LNCAP (cell line): ENCODE measurements around the gene MARK2.

Source experiments
- TF ChIP-seq, protein P1 (sequence below): fragments of 450-650 bp; IDR thresholded peaks from 2 replicates; pipeline ENCODE4 v1.5.1; 2017; ENCODE audit warnings: mild to moderate bottlenecking

The MARK2 gene

DNA sequence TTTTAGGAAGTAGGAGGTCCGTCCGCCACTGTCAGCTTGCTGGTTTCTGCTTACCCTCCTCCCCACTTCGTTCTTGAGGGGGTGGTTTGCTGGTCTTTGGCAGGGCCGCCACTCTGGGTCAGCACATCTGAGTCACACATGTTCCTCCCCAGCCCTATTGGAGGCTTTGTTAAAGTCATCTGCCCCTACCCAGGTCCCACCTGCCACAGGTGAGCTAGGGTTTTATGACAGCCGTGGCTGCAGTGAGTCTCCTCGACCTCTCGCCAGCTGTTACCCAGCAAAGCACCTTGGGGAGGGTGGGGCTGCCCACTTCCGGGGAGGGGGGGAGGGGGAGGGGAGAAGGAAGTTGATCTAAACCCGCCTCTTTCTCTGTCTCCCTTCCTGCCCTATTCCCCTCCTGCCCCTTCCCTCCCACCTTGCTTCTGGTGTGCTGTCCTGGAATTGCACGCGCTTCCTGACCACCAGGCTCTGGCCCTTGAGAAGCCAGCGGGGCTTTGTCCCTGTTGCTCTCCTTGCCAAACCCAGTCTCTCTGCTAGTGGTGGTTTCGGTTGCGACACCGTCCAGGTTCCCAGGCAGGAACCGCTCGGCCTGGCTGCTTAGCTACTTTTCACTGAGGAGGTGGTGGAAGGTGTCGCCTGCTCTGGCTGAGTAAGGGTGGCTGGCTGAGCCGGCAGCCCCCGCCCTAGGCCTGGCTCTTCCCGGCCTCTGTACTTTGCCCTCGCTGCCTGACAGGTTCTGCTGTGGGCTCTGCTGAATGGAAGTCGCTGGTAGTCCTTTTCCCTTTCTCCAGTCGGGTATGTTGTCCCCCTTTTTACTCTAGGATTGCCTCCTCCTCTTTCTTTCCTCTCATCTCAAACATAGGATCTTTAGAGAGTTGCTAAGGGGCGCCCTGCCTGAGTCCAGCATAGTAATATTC lies 49.5 kb downstream of the MARK2 start:
- TF ChIP-seq, protein P1, sequence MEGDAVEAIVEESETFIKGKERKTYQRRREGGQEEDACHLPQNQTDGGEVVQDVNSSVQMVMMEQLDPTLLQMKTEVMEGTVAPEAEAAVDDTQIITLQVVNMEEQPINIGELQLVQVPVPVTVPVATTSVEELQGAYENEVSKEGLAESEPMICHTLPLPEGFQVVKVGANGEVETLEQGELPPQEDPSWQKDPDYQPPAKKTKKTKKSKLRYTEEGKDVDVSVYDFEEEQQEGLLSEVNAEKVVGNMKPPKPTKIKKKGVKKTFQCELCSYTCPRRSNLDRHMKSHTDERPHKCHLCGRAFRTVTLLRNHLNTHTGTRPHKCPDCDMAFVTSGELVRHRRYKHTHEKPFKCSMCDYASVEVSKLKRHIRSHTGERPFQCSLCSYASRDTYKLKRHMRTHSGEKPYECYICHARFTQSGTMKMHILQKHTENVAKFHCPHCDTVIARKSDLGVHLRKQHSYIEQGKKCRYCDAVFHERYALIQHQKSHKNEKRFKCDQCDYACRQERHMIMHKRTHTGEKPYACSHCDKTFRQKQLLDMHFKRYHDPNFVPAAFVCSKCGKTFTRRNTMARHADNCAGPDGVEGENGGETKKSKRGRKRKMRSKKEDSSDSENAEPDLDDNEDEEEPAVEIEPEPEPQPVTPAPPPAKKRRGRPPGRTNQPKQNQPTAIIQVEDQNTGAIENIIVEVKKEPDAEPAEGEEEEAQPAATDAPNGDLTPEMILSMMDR, result no peak

DNA sequence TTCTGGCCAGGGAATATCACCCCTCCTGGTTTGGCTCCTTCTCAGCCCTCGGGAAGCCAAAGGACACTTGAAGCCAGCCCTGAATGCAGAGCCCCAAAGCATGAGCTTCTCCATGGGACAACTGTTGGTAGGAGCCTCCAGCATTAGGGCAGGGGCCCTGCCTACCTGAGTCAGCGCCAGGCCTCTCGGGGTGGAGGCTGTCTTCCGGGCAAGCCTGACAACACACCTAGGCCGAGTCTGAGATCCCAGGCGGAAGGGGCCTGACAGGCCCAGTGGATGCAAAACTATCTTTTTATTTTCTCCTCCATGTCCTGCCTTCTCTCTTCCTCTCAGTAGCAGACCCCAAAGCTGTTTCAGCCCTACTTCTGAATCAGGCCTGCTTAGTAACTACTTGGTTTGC lies 50.4 kb downstream of the MARK2 start:
- TF ChIP-seq, protein P1, result no peak

DNA sequence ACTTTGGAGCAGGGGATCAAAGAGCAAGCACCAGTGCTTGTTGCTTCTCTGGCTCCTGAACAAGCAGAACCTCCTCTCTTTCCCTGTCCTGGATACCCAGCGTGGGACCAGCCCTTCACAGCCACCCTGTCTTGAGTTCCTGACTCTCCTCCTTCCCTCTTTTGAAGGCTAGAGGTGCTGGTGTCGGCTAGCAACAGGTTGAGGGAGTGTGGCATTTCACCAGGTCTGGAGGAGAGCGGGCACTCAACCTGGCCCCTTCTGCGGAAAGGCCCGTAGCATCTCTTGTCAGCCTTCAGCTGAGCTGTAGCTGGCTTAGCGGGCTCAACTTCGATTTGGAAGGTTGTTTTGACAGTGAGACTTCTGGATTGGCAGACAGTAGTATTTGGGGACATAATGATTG lies 51.5 kb downstream of the MARK2 start:
- TF ChIP-seq, protein P1, result no peak

- TF ChIP-seq, protein P1, result no peak
Observed at GRCh38 chr11:63892228-63892627, 53.3 kb downstream of the MARK2 start.

- TF ChIP-seq, protein P1, result no peak
Observed at GRCh38 chr11:63893355-63893754, 54.4 kb downstream of the MARK2 start.

DNA sequence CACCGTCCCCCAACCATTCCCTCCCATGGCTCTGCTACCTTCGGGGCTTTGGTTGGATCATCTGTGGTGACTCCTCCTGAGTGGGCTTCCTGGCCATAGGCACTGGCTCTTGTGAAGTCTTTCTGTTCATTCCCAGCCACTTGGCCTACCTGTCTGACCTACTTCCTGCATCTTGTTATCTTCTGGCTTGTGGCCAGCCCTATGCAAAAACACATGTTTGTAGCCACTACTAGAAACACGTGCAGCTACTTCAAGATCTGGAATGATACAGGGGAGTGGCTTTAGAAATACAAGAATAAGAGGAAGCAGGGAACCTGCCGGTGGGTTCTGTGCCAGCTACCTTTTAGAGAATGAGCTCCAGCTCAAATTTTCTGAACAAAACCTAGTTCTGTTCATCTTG lies 57.2 kb downstream of the MARK2 start:
- TF ChIP-seq, protein P1, result no peak

- TF ChIP-seq, protein P1, result no peak
Observed at GRCh38 chr11:63897459-63898146, 58.7 kb downstream of the MARK2 start.
